Activated CD8-positive, alpha-beta memory T cell treated with anti-CD3 and anti-CD28 coated beads, Interleukin-2, amount 50 U/mL, for 24 hours (primary cell): ENCODE data around the gene RPL34.

ENCODE experiments used
- DNase-seq: peaks from one replicate; pipeline ENCODE4 v3.0.0-alpha.2; 2020; ENCODE audit errors: extremely low read depth

RPL34 gene

GRCh38 chr4:108624263-108625056, 4.1 kb downstream of the RPL34 start:
- no peak for DNase-seq

GRCh38 chr4:108626056-108626455, 5.7 kb downstream of the RPL34 start:
- no peak for DNase-seq

- DNase-seq, result no peak
Observed at GRCh38 chr4:108628411-108628810, 8.0 kb downstream of the RPL34 start.

DNA sequence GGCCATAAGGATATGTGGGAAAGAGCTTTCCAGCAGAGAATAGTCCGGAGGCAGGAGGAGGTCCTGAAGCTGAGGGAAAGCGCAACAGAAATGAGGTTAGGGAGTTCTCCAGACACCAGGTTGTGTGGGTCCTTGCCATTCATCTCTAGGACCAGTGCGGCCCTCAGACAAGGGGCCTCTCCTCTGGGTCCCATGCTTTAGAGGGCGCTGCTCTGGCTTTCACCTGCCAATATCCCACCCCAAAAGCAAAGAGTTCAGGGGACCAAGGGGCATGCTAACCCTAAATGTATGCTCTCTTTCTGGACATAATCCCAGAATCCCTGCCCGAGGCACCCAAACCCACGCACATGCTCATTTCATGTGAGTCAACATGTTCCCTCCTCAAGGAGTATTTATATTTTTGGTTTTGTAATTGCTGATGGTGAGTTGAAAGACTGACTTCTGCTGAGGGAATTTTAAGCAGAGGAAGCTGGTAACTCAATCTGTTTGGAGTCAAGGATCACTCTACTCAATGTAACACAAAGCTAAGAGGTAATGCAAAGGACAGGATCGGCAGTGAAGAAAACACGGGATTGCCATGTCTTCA, 14.8 kb downstream of the RPL34 start:
- no peak for DNase-seq

- no peak for DNase-seq
Observed at GRCh38 chr4:108636246-108636645, 15.9 kb downstream of the RPL34 start.

GRCh38 chr4:108637856-108638255, 17.5 kb downstream of the RPL34 start:
- DNase-seq, result no peak

DNA sequence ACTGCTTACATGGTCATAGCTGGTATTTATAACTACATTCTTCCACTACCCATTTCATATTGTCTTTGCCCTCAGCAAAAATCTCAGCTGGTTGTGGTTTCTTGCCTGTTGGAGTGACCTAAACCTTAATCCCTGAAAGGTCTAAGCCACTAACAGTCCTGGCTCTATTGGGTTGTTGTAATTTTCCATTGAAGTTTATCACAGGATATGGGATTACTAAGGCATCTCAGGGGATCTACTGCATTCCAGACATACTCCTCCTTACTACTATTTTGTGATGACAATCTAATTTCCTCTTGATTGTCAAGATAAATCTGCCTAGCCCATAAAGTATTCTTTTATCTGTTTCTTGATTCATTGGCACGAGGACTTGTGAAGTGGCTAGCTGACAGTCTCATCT, 23.9 kb downstream of the RPL34 start:
- DNase-seq, result no peak

DNA sequence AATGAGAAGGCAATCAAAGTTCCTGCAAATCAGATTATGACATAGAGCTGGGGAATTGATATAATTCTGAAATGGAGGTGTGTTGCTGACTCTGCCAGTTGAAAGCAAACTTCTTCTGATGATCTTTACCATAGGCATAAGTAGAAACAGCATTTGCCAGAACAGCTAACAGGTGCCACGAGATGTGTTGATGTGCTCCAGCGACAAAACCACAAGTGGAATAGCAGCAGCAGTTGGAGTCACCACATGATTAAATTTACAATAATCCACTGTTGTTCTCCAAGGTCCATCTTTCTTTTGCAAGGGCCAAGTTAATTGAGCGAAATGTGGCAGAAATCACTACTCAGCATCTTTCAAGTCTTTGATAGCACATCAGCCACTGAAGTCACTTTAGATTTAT, 26.3 kb downstream of the RPL34 start:
- no peak for DNase-seq

GRCh38 chr4:108649863-108650211, 29.5 kb downstream of the RPL34 start:
- DNase-seq, result no peak

- DNase-seq, result peak; percentile 86
Observed at GRCh38 chr4:108650212-108651013, 30.0 kb downstream of the RPL34 start, which contains the start of gene OSTC. Gene OSTC, plus strand, starts transcription at chr4:108650599. Its CDS starts 57 bp downstream, at chr4:108650656.

GRCh38 chr4:108651014-108651791, 30.8 kb downstream of the RPL34 start:
- DNase-seq, result no peak

DNA sequence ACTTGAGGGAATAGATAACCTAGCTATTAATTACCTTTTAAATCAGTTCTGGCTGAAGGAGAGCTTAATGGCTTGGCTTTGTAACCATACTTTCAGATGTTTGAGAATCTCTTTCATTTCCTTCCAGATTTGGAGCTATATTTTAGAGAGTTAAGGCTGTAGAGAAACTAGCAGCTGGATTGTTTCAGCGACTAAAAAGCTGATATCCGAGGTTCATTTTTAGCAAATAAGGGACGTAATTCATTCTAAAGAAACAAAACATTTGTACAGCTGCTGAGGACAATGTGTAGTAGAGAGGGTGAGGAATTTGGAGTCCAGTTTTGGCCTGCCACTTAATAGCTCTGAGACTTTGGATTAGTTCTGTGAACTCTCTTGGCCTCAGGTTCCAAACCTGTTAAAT, 42.3 kb downstream of the RPL34 start:
- DNase-seq, result no peak

DNA sequence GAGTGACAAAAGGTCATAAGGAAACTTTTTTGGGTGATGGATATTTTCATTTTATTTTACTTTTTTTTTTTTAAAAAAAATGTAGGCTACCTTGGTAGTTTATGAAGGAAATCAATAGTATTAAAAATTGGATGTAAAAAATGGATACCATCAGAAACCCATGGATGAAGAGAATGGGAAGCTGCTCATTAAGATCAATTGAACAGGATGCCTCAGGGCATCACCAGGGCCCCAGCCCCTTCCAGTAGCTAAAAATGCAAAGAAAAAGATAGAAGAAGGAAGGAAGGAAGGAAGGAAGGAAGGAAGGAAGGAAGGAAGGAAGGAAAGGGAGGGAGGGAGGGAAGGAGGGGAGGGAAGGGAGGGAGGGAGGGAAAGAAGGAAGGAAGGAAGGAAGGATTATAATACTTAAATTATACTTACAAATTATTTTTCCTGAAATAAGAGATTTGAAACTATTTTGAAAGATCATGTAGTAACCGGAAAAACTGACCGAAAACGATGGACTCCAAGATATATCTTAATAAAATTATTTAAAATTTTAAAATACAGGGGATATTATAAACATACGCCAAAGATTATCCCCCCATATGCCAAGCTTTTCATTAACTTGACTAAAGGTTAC, 54.1 kb downstream of the RPL34 start:
- DNase-seq, result no peak
